ENCODE results near the gene FAM227A.

FAM227A gene

DNA sequence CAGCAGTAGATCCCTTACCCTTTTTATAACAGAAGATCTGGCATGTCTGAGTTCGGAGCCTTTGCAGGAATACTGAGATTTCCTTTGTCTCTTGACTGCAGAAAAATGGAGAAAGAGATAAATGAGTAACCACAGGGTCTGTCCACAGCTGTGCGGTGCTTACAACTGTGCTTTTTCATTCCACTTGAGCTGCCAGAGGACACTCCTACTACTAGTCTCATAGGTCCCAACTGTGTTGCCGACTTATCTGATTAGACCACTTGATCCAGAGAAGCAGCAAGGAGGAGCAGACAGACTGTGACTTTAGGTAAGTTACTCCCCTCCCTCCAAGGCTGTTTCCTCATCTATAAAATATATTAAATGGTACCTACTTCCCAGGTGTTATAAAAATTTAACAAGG is 17.5 kb downstream of the FAM227A start:
- H3K27ac ChIP-seq: no peak overlapping the region
- TF ChIP-seq, protein P1, sequence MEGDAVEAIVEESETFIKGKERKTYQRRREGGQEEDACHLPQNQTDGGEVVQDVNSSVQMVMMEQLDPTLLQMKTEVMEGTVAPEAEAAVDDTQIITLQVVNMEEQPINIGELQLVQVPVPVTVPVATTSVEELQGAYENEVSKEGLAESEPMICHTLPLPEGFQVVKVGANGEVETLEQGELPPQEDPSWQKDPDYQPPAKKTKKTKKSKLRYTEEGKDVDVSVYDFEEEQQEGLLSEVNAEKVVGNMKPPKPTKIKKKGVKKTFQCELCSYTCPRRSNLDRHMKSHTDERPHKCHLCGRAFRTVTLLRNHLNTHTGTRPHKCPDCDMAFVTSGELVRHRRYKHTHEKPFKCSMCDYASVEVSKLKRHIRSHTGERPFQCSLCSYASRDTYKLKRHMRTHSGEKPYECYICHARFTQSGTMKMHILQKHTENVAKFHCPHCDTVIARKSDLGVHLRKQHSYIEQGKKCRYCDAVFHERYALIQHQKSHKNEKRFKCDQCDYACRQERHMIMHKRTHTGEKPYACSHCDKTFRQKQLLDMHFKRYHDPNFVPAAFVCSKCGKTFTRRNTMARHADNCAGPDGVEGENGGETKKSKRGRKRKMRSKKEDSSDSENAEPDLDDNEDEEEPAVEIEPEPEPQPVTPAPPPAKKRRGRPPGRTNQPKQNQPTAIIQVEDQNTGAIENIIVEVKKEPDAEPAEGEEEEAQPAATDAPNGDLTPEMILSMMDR (conservative IDR thresholded peaks at IDR 0.05): no peak

DNA sequence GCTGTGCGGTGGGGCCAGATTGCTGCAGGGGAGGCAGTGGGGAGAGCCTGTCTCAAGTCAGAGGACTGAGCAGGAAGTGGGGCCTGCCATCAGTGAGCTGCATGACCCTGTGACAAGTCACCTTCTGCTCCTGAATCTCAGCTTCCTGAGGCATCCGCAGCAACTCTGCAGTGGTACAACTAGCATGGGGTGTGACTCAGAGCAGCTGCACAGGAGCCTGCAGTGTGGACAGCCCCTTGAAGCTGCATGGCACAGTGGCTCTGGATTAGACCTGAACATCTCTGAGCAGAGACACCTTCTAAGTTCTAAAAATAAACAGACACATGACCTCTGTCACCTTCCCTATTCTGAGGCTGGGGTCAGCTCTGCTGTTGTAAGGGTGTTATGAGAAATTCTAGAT is 18.0 kb downstream of the FAM227A start:
- TF ChIP-seq, protein P1 (conservative IDR thresholded peaks at IDR 0.05): no peak
- no peak overlapping the region for H3K27ac ChIP-seq

DNA sequence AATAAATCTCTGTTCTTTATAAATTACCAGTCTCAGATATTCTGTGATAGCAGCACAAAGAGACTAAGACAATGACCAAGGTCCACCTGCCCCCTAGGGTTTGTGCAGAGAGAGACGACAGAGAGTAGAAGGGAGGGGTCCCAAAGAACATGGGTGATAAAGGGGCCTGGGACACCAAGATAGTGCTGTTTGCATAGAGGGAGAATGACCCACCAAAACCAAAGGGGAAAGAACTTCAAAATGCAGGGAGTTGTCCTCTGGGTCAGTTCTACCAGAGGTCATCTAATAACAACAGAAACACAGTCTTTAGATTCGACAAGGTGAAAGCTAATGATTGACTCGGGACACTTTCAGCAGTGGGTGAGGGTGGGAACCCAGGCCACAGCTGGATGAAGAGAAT is 23.7 kb downstream of the FAM227A start:
- no peak overlapping the region for H3K27ac ChIP-seq
- TF ChIP-seq, protein P1 (conservative IDR thresholded peaks at IDR 0.05): no peak

DNA sequence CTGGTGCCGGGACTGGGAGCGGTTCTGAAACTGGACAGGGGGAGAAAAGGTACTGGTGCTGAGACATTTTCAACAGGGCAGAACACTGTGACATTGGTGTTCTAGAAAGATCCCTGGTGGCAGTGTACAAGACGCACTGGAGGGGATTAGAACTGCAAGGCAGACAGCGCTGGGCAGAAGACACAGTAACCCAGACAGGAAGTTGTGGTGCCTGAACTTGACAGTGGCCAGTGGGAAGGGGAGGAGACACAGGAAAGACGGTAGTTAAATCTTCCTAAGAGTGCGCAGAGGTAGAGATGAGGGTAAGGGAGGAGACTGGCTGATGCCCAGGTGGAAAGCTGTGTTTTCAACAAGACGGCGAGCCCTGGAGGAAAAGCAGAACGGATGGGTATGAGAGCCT is 24.5 kb downstream of the FAM227A start:
- TF ChIP-seq, protein P1 (conservative IDR thresholded peaks at IDR 0.05): no peak
- H3K27ac ChIP-seq: no peak overlapping the region

DNA sequence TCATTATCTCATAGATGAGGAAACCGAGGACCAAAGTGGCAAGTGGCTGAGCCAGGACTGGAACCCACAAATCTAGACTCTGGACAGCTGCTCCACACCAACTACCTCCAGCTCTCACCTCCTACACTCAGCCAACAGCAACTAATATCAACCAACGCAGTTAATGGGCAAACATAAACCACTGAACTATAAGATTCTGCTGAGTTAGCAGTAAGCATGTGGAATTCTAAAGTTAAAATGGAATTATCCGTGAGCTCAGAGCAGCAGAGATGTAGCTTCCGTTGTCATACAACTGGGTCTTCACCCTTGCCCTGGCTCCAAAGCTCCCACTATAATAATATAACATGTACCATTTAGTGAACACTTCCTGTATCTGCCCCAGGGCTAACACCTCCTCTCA is 27.1 kb downstream of the FAM227A start:
- TF ChIP-seq, protein P1 (conservative IDR thresholded peaks at IDR 0.05): no peak
- no peak overlapping the region for H3K27ac ChIP-seq

DNA sequence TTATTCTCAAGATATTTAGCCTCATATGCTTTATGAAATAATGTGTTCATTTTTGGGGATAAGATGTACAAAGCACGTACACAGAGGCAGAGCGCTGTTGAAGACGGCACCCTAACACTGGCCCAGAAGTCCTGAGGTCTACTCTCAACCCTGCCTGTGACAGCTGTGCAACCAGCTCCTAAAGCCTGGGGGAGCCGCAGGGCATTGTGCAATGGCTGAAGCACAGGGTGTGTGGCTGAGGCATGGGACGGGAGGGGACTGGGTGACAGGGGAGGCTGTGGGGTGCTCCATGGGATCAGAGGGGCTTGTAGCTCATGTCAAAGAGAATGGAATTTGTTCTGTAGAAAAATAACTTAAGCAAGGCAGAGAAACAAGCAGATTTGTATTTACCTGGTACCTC is 27.7 kb downstream of the FAM227A start:
- TF ChIP-seq, protein P1 (conservative IDR thresholded peaks at IDR 0.05): no peak
- H3K27ac ChIP-seq: no peak overlapping the region

DNA sequence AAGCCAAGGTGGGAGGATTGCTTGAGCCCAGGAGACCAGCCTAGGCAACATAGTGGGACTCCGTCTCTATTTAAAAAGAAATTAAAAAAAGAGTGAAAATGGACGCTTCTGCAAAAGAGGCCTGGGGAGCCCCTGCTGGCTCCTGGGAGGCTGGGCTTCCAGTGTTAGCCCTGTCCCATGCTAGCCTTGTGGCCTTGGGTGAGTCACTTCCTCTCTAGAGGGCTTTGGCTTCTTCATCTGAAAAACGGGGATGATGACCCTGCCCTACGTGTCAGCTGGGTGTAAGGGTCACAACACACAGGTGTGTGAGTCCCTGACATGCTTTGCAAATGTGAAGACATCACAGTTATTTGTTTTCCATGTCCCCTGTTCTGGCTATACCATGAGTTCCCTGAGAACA is 32.8 kb downstream of the FAM227A start:
- H3K27ac ChIP-seq: no peak overlapping the region
- TF ChIP-seq, protein P1 (conservative IDR thresholded peaks at IDR 0.05): no peak

DNA sequence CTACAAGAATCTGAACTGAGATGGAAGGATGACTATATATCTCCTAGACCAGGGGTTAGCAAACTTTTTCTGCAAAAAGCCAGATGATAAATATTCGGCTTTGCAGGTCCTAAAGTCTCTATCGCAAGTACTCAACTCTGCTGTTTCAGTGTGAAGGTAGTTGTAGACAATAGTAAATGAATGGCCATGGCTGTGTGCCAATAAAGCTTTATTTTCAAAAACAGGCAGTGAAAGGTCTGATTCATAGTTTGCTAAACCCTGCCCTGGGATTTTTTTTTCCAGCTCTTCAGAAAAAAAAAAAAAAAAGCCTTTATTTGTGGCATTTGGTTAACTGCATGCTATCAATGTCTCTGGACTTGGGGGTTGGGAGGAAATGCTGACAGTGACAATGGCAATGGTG is 37.5 kb downstream of the FAM227A start:
- TF ChIP-seq, protein P1 (conservative IDR thresholded peaks at IDR 0.05): no peak
- H3K27ac ChIP-seq: no peak overlapping the region
